ENCODE results near the gene CHRNA3.
A peak's percentile ranks its signal among the peaks of the same experiment; 100 is the strongest.
"Not testable (repeated sequence)": the region's sequence is repeated elsewhere in the genome, so short reads cannot be mapped to it uniquely, and the experiment has no call there.

Gene CHRNA3

DNA sequence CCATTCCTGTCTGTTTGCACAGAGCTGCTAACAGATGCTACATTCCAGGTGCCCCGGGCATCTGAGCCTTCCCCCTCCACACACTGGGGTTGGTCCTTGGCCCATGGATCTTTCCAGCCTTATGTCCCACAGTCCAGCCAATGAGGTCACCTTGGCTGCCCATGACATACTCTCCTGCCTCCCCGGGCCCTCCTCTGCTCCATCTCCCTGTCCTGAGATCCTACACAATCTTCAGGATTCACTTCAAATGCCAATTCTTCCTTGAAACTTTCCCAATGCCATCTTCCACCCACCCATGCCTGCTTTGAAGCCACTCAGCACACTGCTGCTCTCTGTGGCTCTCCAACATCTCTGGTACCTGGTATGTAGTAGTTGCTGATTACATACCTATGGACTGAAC, 4.3 kb downstream of the CHRNA3 start:
- no peak for TF ChIP-seq CTCF (IDR thresholded peaks at IDR 0.05)
- H3K36me3 ChIP-seq = no peaks in the 10 kb centered on the region
- peaks cover 0 to 24% (median 18%) of the 10 kb centered on the region in 4 donors for H3K4me1 ChIP-seq
- DNase-seq = no peak
- no peak overlapping the region for H3K27ac ChIP-seq
- intact Hi-C loops (cut with DNase I; ENCODE audit: low total_unique reads) = loop anchor here (5.0 kb wide), 2 partner anchors 136 to 566 kb away; no protein-coding TSS in a partner anchor
- H3K4me3 ChIP-seq = no peak overlapping the region
- H3K27me3 ChIP-seq = peaks cover 0 to 33% of the 10 kb centered on the region in 2 donors
- H3K9me3 ChIP-seq = no peaks in the 10 kb centered on the region

- intact Hi-C loops (cut with DNase I; ENCODE audit: low total_unique reads) = loop anchor here (5.0 kb wide), 2 partner anchors 137 to 567 kb away; no protein-coding TSS in a partner anchor
- DNase-seq = peak in 1 of 2 donors; percentile 32
- Histone ChIP-seq H3K9me3 (no peaks in the 10 kb centered on the region), H3K36me3 (no peaks in the 10 kb centered on the region), H3K27ac (no peak overlapping the region), H3K4me3 (no peak overlapping the region), H3K4me1 (peaks cover 0 to 13% (median 7%) of the 10 kb centered on the region in 4 donors), H3K27me3 (peaks cover 0 to 20% of the 10 kb centered on the region in 2 donors)
- no peak for TF ChIP-seq CTCF (IDR thresholded peaks at IDR 0.05)
Observed at GRCh38 chr15:78615151-78615589, 5.6 kb downstream of the CHRNA3 start.

DNA sequence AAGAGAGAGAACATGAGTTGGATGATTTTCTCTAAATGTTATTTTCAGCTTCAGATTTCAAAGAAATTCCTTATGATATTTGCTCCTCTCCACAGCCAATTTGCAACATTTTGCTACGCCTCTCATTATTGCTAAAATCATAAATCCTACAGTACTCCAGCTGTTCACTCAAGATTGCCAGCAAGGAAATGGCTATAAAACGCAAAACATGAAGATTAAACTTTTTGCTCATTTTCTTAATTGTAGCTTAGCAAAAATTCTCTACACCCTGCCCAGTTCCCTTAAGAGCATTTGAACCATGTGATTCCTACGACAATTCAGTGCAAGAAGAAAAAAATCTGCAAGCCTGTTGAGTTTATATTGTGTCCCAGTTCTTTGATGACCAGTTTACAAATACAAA, 6.8 kb downstream of the CHRNA3 start:
- no peak overlapping the region for H3K4me3 ChIP-seq
- H3K27me3 ChIP-seq = peaks cover 0 to 9% of the 10 kb centered on the region in 2 donors
- no peaks in the 10 kb centered on the region for H3K9me3 ChIP-seq
- intact Hi-C loops (cut with DNase I; ENCODE audit: low total_unique reads) = no loop called here
- H3K4me1 ChIP-seq = peaks cover 0 to 5% (median 1%) of the 10 kb centered on the region in 4 donors
- TF ChIP-seq CTCF (IDR thresholded peaks at IDR 0.05) = no peak
- no peaks in the 10 kb centered on the region for H3K36me3 ChIP-seq
- H3K27ac ChIP-seq = no peak overlapping the region
- DNase-seq = no peak

- H3K4me1 ChIP-seq; H3K27me3 ChIP-seq; DNase-seq; H3K9me3 ChIP-seq; H3K36me3 ChIP-seq; intact Hi-C loops (cut with DNase I; ENCODE audit: low total_unique reads); H3K4me3 ChIP-seq; H3K27ac ChIP-seq: not testable (repeated sequence)
Observed at GRCh38 chr15:78609551-78609950, 11.2 kb downstream of the CHRNA3 start.

GRCh38 chr15:78605680-78606079, 15.1 kb downstream of the CHRNA3 start:
- DNase-seq = no peak
- intact Hi-C loops (cut with DNase I; ENCODE audit: low total_unique reads) = no loop called here
- Histone ChIP-seq H3K27ac (no peak overlapping the region), H3K9me3 (no peaks in the 10 kb centered on the region), H3K4me1 (no peaks in the 10 kb centered on the region), H3K27me3 (peaks cover 0 to 21% of the 10 kb centered on the region in 2 donors), H3K36me3 (no peaks in the 10 kb centered on the region), H3K4me3 (no peak overlapping the region)
- TF ChIP-seq CTCF (IDR thresholded peaks at IDR 0.05) = no peak

GRCh38 chr15:78605201-78605600, 15.6 kb downstream of the CHRNA3 start:
- no peak for DNase-seq
- Histone ChIP-seq H3K9me3 (no peaks in the 10 kb centered on the region), H3K4me1 (no peaks in the 10 kb centered on the region), H3K36me3 (no peaks in the 10 kb centered on the region), H3K27me3 (peaks cover 0 to 22% of the 10 kb centered on the region in 2 donors), H3K4me3 (no peak overlapping the region), H3K27ac (no peak overlapping the region)
- intact Hi-C loops (cut with DNase I; ENCODE audit: low total_unique reads) = no loop called here
- TF ChIP-seq CTCF (IDR thresholded peaks at IDR 0.05) = no peak

Data from tibial artery (tissue), 4 donors.